WI38 (cell line): Measurements from ENCODE around the gene PLA2G2A.

ENCODE experiments used
- H3K4me3 ChIP-seq: 2 replicates; pipeline ENCODE4 v1.5.1; 2011; ENCODE audit warnings: low read depth, mild to moderate bottlenecking, control low read depth, low read length
- TF ChIP-seq, protein P1 (sequence below): IDR thresholded peaks from 2 replicates; pipeline ENCODE4 v1.5.1; 2012; ENCODE audit warnings: low read depth, mild to moderate bottlenecking, control low read depth, low read length

The PLA2G2A gene

GRCh38 chr1:19942657-19943056, 36.8 kb downstream of the PLA2G2A start:
- no peak overlapping the region for H3K4me3 ChIP-seq
- TF ChIP-seq, protein P1, sequence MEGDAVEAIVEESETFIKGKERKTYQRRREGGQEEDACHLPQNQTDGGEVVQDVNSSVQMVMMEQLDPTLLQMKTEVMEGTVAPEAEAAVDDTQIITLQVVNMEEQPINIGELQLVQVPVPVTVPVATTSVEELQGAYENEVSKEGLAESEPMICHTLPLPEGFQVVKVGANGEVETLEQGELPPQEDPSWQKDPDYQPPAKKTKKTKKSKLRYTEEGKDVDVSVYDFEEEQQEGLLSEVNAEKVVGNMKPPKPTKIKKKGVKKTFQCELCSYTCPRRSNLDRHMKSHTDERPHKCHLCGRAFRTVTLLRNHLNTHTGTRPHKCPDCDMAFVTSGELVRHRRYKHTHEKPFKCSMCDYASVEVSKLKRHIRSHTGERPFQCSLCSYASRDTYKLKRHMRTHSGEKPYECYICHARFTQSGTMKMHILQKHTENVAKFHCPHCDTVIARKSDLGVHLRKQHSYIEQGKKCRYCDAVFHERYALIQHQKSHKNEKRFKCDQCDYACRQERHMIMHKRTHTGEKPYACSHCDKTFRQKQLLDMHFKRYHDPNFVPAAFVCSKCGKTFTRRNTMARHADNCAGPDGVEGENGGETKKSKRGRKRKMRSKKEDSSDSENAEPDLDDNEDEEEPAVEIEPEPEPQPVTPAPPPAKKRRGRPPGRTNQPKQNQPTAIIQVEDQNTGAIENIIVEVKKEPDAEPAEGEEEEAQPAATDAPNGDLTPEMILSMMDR, result no peak

DNA sequence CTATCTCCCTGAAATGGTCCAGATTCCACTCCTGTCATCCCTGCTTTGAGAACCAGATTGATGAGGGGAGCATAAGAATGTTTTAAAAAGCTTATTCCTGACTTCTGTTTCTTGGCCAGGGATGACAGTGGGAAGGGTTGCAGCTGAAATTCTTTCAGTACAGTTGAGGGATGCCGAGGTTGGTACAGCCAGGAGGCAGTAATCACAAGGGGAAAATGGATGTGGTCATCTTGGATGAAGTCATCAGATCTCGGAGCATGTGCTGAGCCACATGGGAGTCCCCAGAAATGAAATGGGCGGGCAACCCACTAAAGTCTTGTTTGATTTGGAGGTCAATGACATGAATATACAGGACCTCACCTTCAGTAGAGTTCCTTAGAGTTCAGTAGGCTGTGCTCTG, 37.3 kb downstream of the PLA2G2A start:
- no peak overlapping the region for H3K4me3 ChIP-seq
- TF ChIP-seq, protein P1, result no peak

DNA sequence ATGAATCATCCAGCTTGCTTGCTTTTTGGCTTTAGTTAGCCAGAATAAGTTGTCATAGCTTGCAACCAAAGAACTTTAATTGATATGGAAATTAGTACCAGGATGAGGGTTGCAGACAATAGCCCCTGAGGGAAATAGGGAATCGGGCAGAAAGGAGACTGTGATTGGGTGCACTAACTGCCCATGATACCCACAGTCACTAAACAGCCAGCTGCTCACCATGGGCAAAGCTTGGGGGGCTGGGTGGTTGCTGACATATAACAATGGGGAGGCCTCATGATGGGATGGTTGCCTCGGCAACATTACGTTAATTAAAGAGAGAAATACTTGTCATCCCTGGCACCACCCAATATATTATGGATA, 38.2 kb downstream of the PLA2G2A start:
- no peak overlapping the region for H3K4me3 ChIP-seq
- TF ChIP-seq, protein P1, result no peak

GRCh38 chr1:19940486-19941205, 38.8 kb downstream of the PLA2G2A start:
- TF ChIP-seq, protein P1, result no peak
- H3K4me3 ChIP-seq, result no peak overlapping the region

DNA sequence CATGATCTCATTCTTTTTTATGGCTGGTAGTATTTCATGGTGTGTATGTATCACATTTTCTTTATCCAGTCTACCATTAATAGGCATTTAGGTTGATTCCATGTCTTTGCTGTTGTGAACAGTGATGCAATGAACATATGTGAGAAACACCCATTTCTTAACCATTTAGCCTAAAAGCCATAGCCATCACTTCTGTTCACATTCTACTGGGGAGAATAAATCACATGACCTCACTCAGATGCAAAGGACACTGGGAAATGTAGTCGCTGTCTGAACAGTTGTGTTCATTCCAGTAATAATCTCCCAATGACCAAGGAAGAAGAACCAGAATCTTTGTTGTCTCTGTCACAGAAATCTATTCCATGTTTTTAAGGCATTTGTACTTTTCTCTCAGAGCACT, 40.9 kb downstream of the PLA2G2A start:
- no peak overlapping the region for H3K4me3 ChIP-seq
- TF ChIP-seq, protein P1, result no peak

DNA sequence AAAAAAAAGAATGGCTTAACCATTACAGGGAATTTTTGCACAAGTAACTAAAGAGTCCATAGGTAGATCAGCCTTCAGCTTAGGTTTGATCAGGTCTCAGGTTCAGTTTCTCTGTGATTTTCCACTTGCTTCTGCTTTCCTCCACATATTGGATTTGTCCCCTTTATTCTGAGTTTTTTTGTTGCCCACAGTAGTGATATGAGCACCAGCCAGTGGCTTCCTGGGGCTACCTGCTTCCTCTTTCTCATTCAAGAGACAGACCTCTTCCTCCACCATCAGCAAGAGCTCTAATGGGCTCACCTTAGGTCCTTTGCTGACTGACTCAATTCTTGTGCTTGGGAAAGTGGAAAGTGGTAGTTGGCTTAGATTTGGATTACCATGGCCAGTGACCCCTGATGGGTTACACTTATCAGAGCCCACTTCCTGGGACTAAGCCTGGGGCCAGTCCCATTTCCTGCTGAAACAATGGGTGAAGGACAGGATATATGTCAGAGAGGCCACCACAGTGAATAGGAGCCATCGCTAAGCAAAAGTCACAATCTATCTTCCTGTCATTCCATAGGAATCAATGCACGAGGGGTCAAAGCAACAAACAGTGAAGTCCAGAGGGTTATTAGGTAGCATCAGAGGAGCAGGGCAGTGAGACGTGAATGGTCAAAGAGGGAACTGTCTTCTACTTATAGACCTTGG, 43.2 kb downstream of the PLA2G2A start:
- TF ChIP-seq, protein P1, result no peak
- H3K4me3 ChIP-seq, result no peak overlapping the region

DNA sequence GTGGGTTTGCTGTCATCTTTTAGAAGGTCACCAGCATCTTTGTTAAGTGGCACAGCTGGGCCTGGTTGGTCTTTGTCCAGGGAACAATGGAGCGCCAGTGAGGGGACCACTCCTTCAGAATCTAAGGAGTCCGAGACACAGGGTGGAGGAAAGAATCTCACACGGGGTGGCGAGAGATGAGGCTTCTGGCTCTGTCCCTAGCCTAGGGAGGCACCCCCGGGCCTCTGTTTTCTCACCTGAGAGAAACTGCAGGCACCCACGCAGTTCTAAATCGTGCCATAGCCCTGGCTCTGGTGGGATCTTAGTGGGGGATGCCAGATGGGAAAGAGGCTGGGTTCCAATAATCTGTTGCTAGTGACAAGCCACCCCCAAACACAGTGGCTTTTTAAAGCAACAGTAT, 45.1 kb downstream of the PLA2G2A start:
- TF ChIP-seq, protein P1, result no peak
- no peak overlapping the region for H3K4me3 ChIP-seq
